PC-3 (cell line): ENCODE measurements around the gene C16orf95. TPM values are rescaled to one million over a fixed set of nuclear protein-coding genes. Genes with fewer than 3 reads are reported as not detected.

Experiments
- ATAC-seq: fragments of 200-7000 bp; cut with Tn5 transposase; 2 replicates; pipeline ENCODE4 v1.9.1; 2020; ENCODE audit warnings: mild to moderate bottlenecking, moderate library complexity
- BruUV-seq: library from RNA; stranded (reverse); fragments of 400-500 nt; replicated peaks from 2 replicates; lab custom pipeline; 2021; lab: Mats Ljungman, UMichigan
- CTCF ChIA-PET: fragments of 300-600 bp; sonication (Branson Sonifier 250); formaldehyde crosslinking; loops from one replicate; lab custom pipeline; 2022; ENCODE audit warnings: antibody characterized with exemption; lab: Charles Lee
- POLR2A ChIA-PET: fragments of 300-600 bp; sonication (Branson Sonifier 250); formaldehyde crosslinking; loops from one replicate; lab custom pipeline; 2022; ENCODE audit warnings: antibody characterized with exemption; ENCODE audit not compliant: unreplicated experiment; lab: Charles Lee
- DNase-seq: peaks from one replicate; pipeline ENCODE4 v3.0.0-alpha.2; 2015
- H2AFZ ChIP-seq: fragments of 300-600 bp; sonication (generic); 2 replicates; pipeline ENCODE4 v1.6.0; 2016; ENCODE audit warnings: antibody characterized with exemption, low read length
- H3F3A ChIP-seq: fragments of 300-600 bp; sonication (generic); one replicate; pipeline ENCODE4 v1.6.0; 2017; ENCODE audit warnings: antibody characterized with exemption, low read length, control low read depth, mild to moderate bottlenecking; ENCODE audit not compliant: unreplicated experiment
- H3K27ac ChIP-seq: fragments of 300-600 bp; sonication (generic); 2 replicates; pipeline ENCODE4 v1.5.1; 2016; ENCODE audit warnings: mild to moderate bottlenecking, low read length
- H3K27me3 ChIP-seq: fragments of 300-600 bp; sonication (generic); 2 replicates; pipeline ENCODE4 v1.6.1; 2016; ENCODE audit warnings: low read length, mixed read lengths
- H3K36me3 ChIP-seq: fragments of 300-600 bp; sonication (generic); 2 replicates; pipeline ENCODE4 v1.6.1; 2016; ENCODE audit warnings: low read depth, mixed run types, low read length, mixed read lengths
- H3K4me1 ChIP-seq: fragments of 300-600 bp; sonication (generic); 2 replicates; pipeline ENCODE4 v1.5.1; 2016; ENCODE audit warnings: low read length; ENCODE audit not compliant: insufficient read depth
- H3K4me2 ChIP-seq: fragments of 300-600 bp; sonication (generic); 2 replicates; pipeline ENCODE4 v1.6.0; 2016; ENCODE audit warnings: low read length
- H3K4me3 ChIP-seq: fragments of 300-600 bp; sonication (generic); 2 replicates; pipeline ENCODE4 v1.5.1; 2016; ENCODE audit warnings: mild to moderate bottlenecking, low read length, mixed read lengths
- H3K79me2 ChIP-seq: fragments of 300-600 bp; sonication (generic); 2 replicates; pipeline ENCODE4 v1.6.1; 2017; ENCODE audit warnings: low read length, mixed read lengths
- H3K9ac ChIP-seq: fragments of 300-600 bp; sonication (generic); 2 replicates; pipeline ENCODE4 v1.6.0; 2016; ENCODE audit warnings: mild to moderate bottlenecking, low read length
- H3K9me2 ChIP-seq: fragments of 300-600 bp; sonication (generic); replicated peaks from 2 replicates; pipeline ENCODE4 v1.6.1; 2016; ENCODE audit warnings: mixed run types, low read length, mixed read lengths
- H3K9me3 ChIP-seq: fragments of 300-600 bp; sonication (generic); 2 replicates; pipeline ENCODE4 v1.6.1; 2016; ENCODE audit warnings: low read length, mixed read lengths
- H4K20me1 ChIP-seq: fragments of 300-600 bp; sonication (generic); 2 replicates; pipeline ENCODE4 v1.6.1; 2016; ENCODE audit warnings: low read length, mixed read lengths
- EZH2 ChIP-seq: fragments of 300-600 bp; sonication (generic); IDR thresholded peaks from one replicate; pipeline ENCODE4 v1.6.1; 2017; ENCODE audit warnings: antibody characterized with exemption, mild to moderate bottlenecking, low read length; ENCODE audit not compliant: unreplicated experiment
- EZH2phosphoT487 ChIP-seq: fragments of 300-600 bp; sonication (generic); IDR thresholded peaks from 2 replicates; pipeline ENCODE4 v1.6.1; 2018; ENCODE audit warnings: mild to moderate bottlenecking, antibody characterized with exemption, low read length, borderline replicate concordance
- intact Hi-C: fragments of 100-400 bp; cut with micrococcal nuclease; formaldehyde crosslinking; loops from 2 replicates; pipeline ENCODE4 v1.9.0; 2023
- total RNA-seq: library from RNA; depleted of rRNA; stranded (reverse); fragments of >200 nt; gene quantifications from 2 replicates; pipeline ENCODE4 v1.2.3, GENCODE V29; 2014
- TF ChIP-seq, protein P1 (sequence below): fragments of 300-600 bp; sonication (generic); conservative IDR thresholded peaks from 2 replicates; pipeline ENCODE4 v1.5.1; 2017; ENCODE audit warnings: antibody characterized with exemption, low read depth, mild to moderate bottlenecking, low read length

Gene C16orf95
- total RNA-seq, 1 experiment from 2014 or later, result 2.4 TPM

DNA sequence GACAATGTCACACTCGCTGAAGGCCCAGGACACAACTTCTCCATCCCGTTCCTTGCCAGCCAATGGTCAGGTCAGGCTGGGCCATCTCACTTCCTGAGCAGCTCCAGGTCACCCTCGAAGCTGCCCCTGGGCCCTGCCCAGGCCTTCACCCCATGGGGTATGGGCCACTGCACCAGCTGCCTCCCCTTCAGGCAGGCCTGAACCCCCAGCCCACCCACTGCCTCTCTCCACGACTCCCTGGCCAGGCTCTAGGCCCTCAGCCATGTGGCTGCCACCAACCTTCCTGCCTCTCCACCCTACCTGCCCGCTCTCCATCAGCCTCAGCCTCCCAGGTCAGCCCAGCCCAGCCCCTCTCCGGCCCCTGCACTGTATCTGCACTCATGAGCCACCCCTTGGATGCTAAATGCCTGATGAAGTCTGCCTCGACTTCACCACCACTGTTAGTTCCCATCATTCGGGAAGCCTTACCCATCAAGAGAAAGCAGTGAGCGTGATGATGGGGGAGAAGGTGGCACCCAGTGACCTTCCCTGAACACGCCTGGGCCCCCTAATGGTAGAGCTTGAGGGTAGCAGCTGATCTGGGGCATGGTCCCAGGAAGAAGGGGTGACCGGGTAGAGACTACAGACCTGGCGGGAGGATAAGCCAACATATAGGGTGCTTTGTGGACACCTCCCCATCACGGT, 30.9 kb upstream of the C16orf95 start:
- no peaks in the 10 kb centered on the region for H3K27me3 ChIP-seq
- no peak overlapping the region for H3K4me2 ChIP-seq
- no peaks in the 10 kb centered on the region for H3K9me3 ChIP-seq
- ChIA-PET CTCF (no interaction called here), POLR2A (no interaction called here)
- no peak overlapping the region for H3K4me3 ChIP-seq
- intact Hi-C loops, result no loop called here
- H4K20me1 ChIP-seq, result no peaks in the 10 kb centered on the region
- no TSS peak for BruUV-seq
- no peaks in the 10 kb centered on the region for H3K36me3 ChIP-seq
- no peaks in the 10 kb centered on the region for H3K4me1 ChIP-seq
- DNase-seq, result no peak
- no peaks in the 10 kb centered on the region for H3K9me2 ChIP-seq
- H3K79me2 ChIP-seq, result no peaks in the 10 kb centered on the region
- no peak overlapping the region for H3K9ac ChIP-seq
- TF ChIP-seq EZH2 (no peak), EZH2phosphoT487 (no peak)
- TF ChIP-seq, protein P1, sequence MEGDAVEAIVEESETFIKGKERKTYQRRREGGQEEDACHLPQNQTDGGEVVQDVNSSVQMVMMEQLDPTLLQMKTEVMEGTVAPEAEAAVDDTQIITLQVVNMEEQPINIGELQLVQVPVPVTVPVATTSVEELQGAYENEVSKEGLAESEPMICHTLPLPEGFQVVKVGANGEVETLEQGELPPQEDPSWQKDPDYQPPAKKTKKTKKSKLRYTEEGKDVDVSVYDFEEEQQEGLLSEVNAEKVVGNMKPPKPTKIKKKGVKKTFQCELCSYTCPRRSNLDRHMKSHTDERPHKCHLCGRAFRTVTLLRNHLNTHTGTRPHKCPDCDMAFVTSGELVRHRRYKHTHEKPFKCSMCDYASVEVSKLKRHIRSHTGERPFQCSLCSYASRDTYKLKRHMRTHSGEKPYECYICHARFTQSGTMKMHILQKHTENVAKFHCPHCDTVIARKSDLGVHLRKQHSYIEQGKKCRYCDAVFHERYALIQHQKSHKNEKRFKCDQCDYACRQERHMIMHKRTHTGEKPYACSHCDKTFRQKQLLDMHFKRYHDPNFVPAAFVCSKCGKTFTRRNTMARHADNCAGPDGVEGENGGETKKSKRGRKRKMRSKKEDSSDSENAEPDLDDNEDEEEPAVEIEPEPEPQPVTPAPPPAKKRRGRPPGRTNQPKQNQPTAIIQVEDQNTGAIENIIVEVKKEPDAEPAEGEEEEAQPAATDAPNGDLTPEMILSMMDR, result peak; percentile 10; the same call in 1 of the 2 replicates
- no peak overlapping the region for H2AFZ ChIP-seq
- no peaks in the 10 kb centered on the region for H3F3A ChIP-seq
- no peak for ATAC-seq
- no peak overlapping the region for H3K27ac ChIP-seq

DNA sequence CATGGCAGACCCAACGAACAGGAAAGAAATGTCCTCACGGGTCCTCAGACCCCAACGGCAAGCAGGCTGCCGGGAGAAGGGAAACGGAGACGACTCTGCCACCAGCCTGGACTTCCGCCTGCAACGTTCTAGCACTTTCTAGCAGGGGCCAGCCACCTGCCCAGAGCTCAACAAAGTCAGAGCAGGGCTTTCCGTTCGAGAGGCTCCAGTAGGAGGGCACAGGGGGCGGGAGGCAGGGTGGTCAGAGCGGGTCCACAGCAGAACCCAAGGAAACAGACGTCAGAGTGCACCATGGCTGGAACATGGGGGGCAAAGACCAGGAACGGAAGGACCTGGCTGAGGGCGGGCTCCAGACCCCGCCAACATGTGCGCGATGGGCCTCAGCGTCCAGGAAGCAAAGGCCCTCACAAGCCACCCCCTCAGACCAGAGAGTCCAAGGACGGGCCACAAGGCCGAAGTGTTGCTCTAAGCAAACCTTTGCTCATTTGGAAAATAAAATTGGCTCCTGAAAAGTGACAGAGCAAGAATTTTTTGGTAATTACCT, 29.4 kb upstream of the C16orf95 start:
- CTCF ChIA-PET, result no interaction called here
- H4K20me1 ChIP-seq, result no peaks in the 10 kb centered on the region

More for the DNA sequence above, 29.4 kb upstream of the C16orf95 start:
- Histone ChIP-seq H3K4me1 (no peaks in the 10 kb centered on the region), H3K9me2 (no peaks in the 10 kb centered on the region), H3K4me3 (no peak overlapping the region), H3K9me3 (no peaks in the 10 kb centered on the region), H3F3A (no peaks in the 10 kb centered on the region), H3K27ac (no peak overlapping the region), H3K9ac (no peak overlapping the region), H3K36me3 (no peaks in the 10 kb centered on the region), H3K27me3 (no peaks in the 10 kb centered on the region), H3K4me2 (no peak overlapping the region), H2AFZ (no peak overlapping the region), H3K79me2 (no peaks in the 10 kb centered on the region)
- no peak for DNase-seq
- intact Hi-C loops, result no loop called here
- no TSS peak for BruUV-seq
- no peak for ATAC-seq
- no peak for TF ChIP-seq EZH2phosphoT487
- TF ChIP-seq, protein P1, result no peak
- TF ChIP-seq EZH2, result no peak
- POLR2A ChIA-PET, result no interaction called here
